ENCODE results near the gene SPTBN1. TPM values are rescaled to one million over a fixed set of nuclear protein-coding genes. Genes with fewer than 3 reads are reported as not detected.

The SPTBN1 gene
- total and polyA plus RNA-seq, 2 of the 13 experiments (the other 11 are each of a cell fraction or from before 2014, with no cell fraction given): 123 to 299 TPM

DNA sequence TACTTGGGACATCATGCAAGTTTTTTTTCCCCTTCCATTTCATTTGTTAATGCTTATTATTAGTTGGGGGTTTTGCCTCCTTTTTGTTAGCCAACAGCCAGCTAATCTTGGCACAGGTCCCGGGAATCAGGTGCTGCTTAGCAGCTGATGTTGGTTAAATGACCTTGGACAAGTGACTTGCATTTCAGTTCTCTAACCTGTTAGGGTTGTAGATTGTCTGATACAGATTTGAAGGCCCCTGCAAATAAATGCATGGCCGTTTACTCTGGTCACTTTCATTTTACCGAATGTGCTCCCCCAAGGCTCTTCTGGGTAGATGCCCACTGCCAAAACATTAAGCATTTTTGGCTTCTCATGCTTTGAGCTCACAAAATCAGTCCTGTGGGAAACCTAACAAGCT lies 120.9 kb downstream of the SPTBN1 start (continued):
- TF ChIP-seq ZNF746 (CRISPR knock-in tag; IDR thresholded peaks at IDR 0.05): no peak
- TF ChIP-seq, protein P1, sequence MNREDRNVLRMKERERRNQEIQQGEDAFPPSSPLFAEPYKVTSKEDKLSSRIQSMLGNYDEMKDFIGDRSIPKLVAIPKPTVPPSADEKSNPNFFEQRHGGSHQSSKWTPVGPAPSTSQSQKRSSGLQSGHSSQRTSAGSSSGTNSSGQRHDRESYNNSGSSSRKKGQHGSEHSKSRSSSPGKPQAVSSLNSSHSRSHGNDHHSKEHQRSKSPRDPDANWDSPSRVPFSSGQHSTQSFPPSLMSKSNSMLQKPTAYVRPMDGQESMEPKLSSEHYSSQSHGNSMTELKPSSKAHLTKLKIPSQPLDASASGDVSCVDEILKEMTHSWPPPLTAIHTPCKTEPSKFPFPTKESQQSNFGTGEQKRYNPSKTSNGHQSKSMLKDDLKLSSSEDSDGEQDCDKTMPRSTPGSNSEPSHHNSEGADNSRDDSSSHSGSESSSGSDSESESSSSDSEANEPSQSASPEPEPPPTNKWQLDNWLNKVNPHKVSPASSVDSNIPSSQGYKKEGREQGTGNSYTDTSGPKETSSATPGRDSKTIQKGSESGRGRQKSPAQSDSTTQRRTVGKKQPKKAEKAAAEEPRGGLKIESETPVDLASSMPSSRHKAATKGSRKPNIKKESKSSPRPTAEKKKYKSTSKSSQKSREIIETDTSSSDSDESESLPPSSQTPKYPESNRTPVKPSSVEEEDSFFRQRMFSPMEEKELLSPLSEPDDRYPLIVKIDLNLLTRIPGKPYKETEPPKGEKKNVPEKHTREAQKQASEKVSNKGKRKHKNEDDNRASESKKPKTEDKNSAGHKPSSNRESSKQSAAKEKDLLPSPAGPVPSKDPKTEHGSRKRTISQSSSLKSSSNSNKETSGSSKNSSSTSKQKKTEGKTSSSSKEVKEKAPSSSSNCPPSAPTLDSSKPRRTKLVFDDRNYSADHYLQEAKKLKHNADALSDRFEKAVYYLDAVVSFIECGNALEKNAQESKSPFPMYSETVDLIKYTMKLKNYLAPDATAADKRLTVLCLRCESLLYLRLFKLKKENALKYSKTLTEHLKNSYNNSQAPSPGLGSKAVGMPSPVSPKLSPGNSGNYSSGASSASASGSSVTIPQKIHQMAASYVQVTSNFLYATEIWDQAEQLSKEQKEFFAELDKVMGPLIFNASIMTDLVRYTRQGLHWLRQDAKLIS (CRISPR knock-in tag; IDR thresholded peaks at IDR 0.05): peak; percentile 42; the same call in 1 of the 2 replicates
- no peak for TF ChIP-seq HOXA5 (CRISPR knock-in tag; IDR thresholded peaks at IDR 0.05)
- peak; percentile 59; the same call in 1 of the 2 replicates for TF ChIP-seq KMT2A (CRISPR knock-in tag; IDR thresholded peaks at IDR 0.05)
- no peak for TF ChIP-seq HMGA1 (CRISPR knock-in tag; conservative IDR thresholded peaks at IDR 0.05)
- TF ChIP-seq SALL1 (CRISPR knock-in tag; IDR thresholded peaks at IDR 0.05): peak; percentile 29; the same call in 1 of the 2 replicates
- TF ChIP-seq, protein P2, sequence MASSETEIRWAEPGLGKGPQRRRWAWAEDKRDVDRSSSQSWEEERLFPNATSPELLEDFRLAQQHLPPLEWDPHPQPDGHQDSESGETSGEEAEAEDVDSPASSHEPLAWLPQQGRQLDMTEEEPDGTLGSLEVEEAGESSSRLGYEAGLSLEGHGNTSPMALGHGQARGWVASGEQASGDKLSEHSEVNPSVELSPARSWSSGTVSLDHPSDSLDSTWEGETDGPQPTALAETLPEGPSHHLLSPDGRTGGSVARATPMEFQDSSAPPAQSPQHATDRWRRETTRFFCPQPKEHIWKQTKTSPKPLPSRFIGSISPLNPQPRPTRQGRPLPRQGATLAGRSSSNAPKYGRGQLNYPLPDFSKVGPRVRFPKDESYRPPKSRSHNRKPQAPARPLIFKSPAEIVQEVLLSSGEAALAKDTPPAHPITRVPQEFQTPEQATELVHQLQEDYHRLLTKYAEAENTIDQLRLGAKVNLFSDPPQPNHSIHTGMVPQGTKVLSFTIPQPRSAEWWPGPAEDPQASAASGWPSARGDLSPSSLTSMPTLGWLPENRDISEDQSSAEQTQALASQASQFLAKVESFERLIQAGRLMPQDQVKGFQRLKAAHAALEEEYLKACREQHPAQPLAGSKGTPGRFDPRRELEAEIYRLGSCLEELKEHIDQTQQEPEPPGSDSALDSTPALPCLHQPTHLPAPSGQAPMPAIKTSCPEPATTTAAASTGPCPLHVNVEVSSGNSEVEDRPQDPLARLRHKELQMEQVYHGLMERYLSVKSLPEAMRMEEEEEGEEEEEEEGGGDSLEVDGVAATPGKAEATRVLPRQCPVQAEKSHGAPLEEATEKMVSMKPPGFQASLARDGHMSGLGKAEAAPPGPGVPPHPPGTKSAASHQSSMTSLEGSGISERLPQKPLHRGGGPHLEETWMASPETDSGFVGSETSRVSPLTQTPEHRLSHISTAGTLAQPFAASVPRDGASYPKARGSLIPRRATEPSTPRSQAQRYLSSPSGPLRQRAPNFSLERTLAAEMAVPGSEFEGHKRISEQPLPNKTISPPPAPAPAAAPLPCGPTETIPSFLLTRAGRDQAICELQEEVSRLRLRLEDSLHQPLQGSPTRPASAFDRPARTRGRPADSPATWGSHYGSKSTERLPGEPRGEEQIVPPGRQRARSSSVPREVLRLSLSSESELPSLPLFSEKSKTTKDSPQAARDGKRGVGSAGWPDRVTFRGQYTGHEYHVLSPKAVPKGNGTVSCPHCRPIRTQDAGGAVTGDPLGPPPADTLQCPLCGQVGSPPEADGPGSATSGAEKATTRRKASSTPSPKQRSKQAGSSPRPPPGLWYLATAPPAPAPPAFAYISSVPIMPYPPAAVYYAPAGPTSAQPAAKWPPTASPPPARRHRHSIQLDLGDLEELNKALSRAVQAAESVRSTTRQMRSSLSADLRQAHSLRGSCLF (CRISPR knock-in tag; IDR thresholded peaks at IDR 0.05; ENCODE audit: borderline replicate concordance): no peak
- no peak for TF ChIP-seq CC2D1A (CRISPR knock-in tag; IDR thresholded peaks at IDR 0.05)
- TF ChIP-seq, protein P3, sequence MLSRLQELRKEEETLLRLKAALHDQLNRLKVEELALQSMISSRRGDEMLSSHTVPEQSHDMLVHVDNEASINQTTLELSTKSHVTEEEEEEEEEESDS (CRISPR knock-in tag; IDR thresholded peaks at IDR 0.05; ENCODE audit: borderline replicate concordance): no peak
- TF ChIP-seq, protein P4, sequence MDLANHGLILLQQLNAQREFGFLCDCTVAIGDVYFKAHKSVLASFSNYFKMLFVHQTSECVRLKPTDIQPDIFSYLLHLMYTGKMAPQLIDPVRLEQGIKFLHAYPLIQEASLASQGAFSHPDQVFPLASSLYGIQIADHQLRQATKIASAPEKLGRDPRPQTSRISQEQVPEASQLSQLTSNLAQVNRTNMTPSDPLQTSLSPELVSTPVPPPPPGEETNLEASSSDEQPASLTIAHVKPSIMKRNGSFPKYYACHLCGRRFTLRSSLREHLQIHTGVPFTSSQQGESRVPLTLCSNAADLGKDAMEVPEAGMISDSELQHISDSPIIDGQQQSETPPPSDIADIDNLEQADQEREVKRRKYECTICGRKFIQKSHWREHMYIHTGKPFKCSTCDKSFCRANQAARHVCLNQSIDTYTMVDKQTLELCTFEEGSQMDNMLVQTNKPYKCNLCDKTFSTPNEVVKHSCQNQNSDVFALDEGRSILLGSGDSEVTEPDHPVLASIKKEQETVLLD (CRISPR knock-in tag; IDR thresholded peaks at IDR 0.05; ENCODE audit: low read depth): no peak
- TF ChIP-seq TARDBP (CRISPR knock-in tag; IDR thresholded peaks at IDR 0.05): no peak
- TF ChIP-seq TBL1XR1 (IDR thresholded peaks at IDR 0.05; ENCODE audit: borderline replicate concordance, low read length, partially characterized antibody): no peak
- no peak for TF ChIP-seq ZNF839 (CRISPR knock-in tag; IDR thresholded peaks at IDR 0.05; ENCODE audit: borderline replicate concordance)
- TF ChIP-seq, protein P5, sequence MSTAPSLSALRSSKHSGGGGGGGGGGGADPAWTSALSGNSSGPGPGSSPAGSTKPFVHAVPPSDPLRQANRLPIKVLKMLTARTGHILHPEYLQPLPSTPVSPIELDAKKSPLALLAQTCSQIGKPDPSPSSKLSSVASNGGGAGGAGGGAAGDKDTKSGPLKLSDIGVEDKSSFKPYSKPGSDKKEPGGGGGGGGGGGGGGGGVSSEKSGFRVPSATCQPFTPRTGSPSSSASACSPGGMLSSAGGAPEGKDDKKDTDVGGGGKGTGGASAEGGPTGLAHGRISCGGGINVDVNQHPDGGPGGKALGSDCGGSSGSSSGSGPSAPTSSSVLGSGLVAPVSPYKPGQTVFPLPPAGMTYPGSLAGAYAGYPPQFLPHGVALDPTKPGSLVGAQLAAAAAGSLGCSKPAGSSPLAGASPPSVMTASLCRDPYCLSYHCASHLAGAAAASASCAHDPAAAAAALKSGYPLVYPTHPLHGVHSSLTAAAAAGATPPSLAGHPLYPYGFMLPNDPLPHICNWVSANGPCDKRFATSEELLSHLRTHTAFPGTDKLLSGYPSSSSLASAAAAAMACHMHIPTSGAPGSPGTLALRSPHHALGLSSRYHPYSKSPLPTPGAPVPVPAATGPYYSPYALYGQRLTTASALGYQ (CRISPR knock-in tag; IDR thresholded peaks at IDR 0.05): peak; percentile 28; the same call in 1 of the 2 replicates
- TF ChIP-seq, protein P6, sequence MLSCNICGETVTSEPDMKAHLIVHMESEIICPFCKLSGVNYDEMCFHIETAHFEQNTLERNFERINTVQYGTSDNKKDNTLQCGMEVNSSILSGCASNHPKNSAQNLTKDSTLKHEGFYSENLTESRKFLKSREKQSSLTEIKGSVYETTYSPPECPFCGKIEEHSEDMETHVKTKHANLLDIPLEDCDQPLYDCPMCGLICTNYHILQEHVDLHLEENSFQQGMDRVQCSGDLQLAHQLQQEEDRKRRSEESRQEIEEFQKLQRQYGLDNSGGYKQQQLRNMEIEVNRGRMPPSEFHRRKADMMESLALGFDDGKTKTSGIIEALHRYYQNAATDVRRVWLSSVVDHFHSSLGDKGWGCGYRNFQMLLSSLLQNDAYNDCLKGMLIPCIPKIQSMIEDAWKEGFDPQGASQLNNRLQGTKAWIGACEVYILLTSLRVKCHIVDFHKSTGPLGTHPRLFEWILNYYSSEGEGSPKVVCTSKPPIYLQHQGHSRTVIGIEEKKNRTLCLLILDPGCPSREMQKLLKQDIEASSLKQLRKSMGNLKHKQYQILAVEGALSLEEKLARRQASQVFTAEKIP (CRISPR knock-in tag; IDR thresholded peaks at IDR 0.05; ENCODE audit: borderline replicate concordance): no peak
